Activated CD4-positive, alpha-beta T cell treated with anti-CD3 and anti-CD28 coated beads, Interleukin-2, amount 50 U/mL, for 24 hours (primary cell): ENCODE results near the gene IL20RA.
A peak's percentile ranks its signal among the peaks of the same experiment; 100 is the strongest.
"Not testable (repeated sequence)": the region's sequence is repeated elsewhere in the genome, so short reads cannot be mapped to it uniquely, and the experiment has no call there.

Source experiments
- DNase-seq, 2 donors: peaks; one replicate each; pipeline ENCODE4 v3.0.0-alpha.2; 2020; ENCODE audit warnings: low read depth in 1 of 2, low spot score in 1 of 2

Gene IL20RA

DNA sequence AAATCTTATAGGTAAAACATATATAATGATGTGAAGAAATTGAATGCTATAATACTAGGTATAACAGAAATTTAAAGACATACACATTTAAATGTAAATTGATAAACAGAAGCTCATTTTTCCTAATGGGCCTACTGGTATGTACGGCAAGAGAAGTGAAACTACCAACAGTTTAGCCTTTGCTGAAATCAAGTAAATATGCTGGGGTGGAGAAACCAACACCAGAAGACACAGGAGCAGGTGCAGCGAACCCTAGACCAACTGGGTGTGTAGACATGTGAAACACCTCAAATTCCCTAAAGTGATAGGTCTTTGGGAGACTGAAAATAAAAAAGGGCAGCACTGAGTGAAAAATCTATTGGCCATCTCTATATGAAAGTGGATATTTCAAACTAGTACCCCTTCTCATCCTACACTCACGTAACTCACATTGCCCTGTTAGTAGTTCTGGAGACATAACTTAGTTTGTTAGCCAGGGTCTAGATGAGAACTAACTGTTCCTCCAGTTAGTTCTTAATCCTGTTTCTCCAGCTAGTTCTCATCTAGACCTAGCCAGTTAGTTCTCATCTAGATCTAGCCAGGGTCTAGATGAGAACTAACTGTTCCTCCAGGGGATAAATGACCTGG lies 69.6 kb downstream of the IL20RA start:
- no peak for DNase-seq

DNA sequence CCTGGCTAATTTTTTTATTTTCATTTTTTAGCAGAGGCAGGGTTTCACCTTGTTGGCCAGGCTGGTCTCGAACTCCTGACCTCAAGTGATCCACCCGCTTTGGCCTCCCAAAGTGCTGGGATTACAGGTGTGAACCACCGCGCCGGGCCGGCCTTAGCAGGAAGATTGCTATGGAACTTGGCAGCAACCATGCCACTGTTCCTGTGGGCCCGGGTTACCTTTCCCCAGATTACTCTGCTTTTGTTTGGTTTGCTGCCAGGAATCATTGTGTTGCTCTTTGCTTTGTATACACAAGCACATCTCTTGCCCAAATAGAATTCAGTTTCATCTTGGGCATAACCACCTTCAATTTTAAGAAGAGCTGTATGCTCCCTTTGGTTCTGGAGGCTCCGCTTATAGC lies 71.0 kb downstream of the IL20RA start:
- not testable (repeated sequence) for DNase-seq

DNA sequence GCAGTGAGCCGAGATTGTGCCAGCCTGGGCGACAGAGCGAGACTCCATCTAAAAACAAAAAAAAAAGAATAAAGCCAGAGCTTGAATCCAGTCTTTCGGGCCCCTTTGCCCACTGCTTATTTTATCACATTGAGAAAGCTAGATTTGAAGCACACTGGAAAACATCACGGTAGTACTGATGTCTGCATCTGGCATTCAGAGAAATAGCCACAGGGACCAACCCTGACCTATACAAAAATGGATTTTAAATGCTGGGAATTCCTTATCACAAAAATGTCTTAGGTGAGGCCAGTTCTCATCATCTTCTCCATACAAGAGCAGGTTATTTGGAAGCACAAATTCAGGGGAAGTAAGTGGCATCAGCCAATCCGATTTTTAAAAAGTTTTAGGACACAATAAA lies 73.2 kb downstream of the IL20RA start:
- DNase-seq, result no peak

DNA sequence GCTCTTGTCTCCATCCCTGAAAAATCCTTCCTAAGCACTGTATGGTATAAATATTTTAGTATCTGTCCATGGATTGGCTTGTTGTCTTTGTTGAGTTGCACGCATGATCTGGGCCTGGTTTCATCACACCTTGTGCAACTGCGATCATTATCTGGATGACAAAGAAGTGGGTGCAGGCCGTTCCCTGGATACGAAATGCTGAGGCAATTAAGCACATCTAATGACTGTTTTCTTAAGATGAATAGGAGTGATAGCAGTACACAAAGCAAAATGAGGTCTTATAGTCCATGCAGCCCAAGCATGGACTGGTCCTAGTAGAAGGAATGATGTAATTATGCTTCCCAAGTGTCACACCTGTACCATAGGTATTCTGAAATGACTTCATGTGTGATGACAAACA lies 74.8 kb downstream of the IL20RA start:
- DNase-seq, result no peak

DNA sequence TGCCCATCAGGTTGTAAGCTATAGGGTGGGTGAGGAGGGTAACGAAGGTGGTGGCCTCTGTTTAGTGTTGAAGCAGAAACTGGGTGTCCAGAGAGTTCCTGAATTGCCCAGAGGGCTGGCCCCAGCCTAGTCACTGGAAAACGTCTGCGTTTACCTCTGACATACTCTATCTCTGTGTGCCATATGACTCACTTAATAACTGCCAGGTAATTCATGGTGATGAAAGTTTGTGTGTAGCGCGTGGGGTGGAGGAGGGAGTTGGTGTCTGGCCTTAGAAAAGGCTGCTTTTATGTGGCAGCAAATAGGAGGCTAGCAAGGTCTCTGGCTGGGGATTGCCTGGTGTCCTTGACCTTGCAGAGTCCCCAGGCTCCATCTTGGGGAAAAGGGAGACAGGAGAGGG lies 75.3 kb downstream of the IL20RA start:
- DNase-seq, result no peak

DNA sequence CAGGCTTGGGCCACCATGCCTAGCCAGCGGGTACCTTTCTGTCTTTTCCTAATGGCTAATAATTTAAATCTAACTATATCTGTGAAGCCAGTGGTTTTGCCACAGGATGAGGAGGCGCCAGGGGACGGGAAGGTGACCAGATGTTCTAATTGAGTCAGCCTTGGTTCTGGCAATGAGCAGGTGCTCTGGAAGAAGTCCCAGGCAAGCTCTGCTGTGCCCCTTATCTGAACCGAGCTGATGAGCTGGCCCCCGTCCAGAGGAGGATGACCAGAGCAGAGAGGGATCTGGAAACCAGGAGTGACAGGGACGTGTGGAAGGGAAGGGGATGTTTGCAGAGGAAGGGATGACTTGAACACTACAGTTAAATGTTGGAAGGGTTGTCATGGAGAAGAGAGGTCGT lies 75.9 kb downstream of the IL20RA start:
- DNase-seq, result no peak

DNA sequence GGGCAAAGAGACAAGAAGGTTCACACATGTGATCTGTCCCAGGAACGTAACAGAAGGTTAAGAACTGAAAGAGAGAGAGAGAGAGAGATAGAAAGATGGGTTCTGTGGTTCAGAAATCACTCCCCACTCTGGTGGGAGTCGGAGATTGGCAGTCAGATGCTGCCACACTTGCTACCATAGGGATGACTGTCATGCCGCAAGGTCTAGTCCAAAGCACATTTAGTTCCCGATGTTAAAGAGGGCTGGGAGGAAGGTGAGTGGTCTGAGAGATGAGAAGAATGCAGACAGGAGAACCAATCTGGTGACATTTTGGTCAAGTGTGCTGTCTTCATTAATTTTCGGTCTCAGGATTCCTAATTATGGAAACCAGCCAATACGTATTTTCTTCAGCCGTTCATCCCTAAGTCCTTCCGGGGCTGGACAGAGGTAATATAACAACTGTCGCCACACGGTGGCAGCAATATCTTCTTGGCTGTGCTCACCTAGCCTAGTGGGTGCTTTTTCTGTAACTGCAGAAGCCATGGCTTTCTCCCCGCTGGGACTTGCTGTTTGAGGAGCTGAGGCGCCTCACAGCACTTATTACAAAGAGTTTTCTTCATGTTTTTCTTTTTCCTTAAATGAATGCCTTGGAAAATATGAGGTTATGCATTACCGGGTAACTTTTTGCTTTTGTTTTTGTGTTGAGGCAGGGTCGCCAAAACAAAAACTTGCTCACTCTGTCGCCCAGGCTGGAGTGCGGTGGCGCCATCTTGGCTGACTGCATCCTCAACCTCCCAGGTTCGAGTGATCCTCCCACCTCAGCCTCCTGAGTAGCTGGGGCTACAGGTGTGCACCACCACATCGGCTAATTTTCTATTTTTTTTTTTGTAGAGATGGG lies 76.7 kb downstream of the IL20RA start:
- DNase-seq, result peak; percentile 8 to 33

DNA sequence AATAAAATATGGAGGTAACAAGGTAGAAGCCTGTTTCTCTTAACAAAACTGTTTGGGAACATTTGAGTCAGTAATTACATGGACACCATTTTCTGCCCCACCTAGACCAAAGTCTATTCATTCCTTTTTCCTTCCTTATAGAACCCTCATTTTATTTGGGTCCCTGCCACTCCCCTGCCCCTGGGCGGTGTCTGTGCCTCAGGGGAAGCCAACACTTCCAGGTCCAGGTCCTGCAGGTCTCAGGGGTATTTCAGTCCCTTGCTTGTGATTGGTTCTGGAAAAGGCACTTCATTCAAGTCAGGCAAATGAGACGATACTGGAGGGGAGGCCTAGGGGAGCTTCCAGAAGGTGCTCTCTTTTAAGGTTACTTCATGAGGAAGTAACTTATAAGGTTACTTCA lies 80.4 kb downstream of the IL20RA start:
- no peak for DNase-seq

DNA sequence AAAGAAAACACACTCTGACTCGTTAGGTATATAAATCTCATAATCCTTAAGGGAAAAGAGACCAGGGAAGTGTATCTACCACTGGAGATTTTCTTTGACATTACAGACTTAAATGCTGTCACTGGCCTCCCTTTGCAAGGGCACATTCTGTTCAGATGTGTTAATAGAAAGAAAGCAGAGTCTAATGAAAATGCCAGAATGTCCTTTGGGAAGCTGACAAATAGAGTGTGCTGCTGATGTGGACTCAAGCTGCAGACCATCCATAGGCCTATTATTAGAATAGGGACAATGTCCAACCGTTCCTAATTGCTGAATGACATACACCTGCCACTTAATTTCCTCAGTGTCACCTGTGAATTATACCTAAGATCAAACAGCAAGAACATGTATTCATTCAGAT lies 81.5 kb downstream of the IL20RA start:
- DNase-seq, result no peak

DNA sequence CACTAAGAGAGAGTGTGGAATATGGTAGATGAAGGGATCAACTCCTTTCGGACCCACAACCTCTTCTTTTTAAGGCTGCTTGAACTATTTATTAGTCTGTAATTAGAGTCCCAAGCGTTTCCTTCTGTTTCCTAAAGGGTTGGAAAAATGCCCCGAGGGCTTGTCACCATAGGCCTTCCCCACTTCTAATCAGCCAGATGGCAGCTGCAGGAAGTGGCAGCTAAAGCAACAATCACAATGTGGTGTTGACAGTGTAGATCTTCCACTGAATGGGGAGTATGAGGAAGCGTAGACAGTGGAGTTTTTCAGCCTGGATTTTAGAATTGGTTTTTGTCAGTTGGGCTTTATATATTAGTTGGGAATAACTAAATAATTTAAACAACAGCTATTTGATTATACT lies 82.1 kb downstream of the IL20RA start:
- DNase-seq, result no peak

DNA sequence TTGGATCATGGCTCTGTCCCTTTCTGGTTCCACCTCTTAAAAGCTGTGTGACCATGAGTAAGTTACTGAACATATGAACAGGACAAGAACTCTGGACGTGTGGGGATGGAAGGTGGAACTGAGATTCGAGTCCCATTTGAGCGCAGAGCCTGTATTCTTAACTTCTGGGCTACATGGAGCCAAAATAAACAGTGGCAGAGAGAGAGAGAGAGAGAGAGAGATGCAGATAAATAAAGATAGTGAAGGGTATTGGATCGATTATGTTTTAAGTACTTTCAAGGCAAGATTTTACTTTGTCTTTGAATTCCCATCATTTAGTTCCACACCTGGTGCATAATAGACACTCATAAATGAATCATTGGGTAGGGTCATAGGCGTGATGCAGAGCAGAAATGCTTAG lies 82.9 kb downstream of the IL20RA start:
- DNase-seq, result no peak

DNA sequence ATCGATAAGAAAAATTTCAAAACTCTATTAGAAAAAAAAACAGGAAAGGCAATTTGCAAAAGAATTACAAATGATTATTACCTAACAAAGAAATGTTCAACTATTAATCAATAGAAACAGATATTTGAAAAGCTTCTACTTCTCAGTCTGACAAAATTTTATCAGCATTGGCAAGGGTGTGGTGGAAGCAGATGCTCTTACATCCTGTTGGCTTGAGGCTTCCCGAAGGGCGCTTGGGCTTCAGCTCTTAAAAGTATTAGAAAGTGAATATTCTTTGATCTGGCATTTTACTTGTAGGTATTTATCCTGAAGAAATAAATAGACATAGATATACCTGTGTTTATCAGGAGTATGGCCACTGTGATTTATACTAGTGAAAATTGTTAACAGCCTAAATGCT lies 84.0 kb downstream of the IL20RA start:
- no peak for DNase-seq

DNA sequence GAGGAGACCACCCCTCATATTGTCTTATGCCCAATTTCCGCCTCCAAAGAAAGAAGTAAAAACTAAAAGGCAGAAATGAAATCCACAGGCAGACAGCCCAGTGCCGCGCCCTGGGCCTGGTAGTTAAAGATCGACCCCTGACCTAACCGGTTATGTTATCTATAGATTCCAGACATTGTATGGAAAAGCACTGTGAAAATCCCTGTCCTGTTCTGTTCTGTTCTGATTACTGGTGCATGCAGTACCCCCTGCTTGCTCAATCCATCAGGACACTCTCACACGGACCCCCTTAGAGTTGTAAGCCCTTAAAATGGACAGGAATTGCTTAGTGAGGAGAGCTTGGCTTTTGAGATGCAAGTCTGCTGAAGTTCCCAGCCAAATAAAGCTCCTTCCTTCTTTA lies 84.8 kb downstream of the IL20RA start:
- not testable (repeated sequence) for DNase-seq

DNA sequence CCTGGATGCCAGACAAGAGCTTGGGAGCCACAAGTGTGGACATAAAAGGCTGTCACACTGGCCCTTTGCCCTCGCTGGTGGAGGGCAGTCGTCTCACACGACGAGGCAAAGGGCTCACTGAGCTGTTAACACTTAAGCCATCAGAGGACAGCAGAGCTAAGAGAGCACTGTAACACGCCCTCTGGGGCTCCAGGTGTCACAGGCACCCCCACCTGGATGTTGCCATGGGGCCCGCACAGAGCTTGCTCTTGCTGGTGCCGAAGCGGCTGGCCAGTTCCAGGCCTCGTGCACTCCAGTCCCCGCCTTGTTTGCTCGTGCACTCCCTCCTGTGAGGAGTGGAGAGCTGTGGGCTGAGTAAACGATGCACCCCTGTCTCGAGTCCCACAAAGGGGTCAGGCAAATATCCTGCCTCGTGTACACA lies 85.3 kb downstream of the IL20RA start:
- no peak for DNase-seq

DNA sequence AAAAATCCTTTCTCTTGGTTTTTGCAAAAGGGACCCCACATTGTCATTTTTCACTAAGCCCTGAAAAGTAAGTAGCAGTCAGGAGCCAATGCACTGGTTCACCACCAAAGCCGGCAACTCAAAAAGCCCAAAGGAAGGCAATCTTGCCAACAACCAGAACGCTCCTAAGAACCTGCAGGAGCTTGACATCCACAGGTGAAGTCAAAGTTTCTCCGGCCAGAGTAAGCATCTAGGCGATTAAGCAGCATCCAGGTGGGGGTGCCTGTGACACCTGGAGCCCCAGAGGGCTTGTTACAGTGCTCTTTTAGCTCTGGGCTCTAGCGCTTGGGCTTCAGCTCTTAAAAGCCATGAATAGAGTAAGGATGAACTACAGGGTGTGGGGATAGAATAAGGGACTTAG lies 86.6 kb downstream of the IL20RA start:
- DNase-seq, result no peak

DNA sequence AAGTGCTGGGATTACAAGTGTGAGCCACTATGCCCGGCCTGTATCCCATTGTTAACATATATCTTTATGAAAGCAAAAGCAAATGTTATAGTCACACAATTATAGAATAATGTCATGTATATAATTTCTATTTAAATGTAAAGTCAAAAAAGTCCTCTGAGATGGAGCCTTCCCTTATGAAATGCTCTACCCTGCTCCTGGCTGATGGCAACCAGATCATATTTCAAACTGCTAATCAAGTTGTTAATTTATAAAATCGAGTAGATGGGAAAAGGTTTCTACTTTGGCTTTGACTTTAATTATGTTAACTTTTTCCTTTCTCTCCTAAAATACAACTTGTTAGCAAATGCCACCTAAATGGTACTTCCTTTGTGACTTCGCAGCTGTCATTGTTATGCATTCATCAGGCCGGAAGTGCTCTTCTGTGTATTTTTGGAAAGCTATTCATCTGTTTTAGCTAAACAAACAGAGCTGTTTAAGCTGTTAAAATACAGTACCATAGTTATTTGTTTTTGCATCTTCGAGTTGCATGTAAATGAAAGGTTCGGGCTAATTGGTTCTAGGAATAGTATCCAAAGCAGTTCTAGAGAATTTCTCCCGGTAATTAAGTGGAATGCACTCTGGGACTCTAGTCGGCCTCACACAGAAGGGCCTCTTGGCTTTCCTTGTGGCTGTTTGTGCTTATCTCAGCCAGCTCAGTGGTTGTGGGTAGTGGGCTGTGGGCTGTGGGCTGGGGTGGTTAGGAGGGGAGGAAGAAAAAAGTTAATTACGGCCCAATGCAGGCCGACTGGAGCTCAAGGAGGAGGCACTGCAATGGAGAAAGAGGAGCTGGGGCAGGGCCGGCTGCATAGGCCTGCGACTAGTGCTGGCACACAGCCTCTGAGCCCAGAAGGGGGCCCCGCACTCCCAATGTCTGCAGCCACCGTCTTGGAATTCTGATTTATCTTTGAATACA lies 87.9 kb downstream of the IL20RA start:
- no peak for DNase-seq

DNA sequence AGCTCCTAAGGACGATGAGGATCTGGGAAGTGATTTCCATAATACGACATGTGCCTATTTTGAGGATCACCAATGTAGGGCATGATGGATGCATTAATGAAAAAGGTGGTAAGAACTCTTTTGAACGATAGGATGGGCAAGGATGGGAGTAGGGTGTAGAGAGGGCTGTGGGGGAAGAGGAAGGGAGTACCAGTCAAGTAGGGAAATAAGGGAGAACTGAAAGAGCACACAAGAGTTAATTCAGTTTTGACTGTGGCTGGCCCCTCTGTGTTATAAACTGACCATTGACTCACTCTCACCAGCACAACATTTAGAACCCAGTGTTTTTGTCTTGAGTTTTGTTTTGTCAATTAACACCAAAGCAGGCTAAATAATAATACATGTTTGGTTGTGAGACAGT lies 89.6 kb downstream of the IL20RA start:
- DNase-seq, result no peak

DNA sequence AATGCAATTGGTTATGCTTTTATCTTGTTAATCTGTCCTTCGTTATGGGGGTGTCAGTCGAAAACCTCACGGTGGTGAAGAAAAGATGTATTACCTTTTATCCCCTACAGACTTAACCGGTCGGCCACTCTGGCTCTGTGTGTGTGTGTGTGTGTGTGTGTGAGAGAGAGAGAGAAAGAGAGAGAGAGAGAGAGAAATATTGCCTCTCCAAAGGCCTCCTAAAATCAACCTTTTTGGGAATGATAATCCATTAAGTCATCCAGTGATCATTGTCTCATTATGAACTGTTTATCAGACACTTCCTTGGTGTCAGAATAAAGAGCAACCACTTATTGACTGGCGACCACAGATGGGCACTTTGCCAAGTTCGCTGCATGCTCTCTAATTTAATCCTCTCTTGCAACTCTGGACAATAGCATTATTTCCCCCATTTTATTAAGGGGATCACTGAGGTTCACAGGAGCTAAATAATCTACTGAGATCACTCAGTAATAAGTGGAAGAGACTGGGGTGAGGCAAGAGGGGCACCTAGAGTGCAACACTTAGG lies 92.0 kb downstream of the IL20RA start:
- no peak for DNase-seq

DNA sequence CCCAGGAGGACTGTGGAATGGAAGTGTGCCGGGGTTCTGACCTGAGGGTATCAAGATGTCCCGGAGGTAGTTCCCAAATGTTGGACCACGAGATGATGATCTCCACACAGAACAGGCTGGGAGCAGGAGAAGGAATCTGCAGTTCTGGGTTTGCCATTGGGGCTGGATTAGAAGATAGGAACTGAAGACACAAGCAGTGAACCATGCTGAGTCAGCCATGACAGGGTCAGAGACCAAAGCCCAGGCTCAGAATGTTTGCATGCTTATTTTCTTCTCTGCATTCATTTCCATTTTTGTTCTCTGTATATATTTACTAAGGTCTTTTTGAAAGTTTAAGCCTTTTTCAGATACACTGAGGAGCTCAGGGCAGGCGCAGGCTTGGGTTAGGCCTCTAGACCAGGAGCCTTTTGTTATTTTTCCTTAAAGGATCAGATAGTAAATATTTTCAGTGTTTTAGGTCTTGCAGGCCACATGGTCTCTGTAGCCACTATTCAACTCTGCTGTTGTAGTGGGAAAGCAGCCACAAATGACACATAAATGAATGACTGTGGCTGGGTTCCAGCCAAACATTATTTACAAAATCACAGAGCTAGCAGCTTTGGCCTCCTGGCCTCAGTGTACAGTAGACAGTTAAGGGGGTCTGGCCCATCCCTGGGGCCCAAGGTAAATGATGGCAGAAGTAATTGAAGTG lies 94.2 kb downstream of the IL20RA start:
- DNase-seq, result no peak
